ENCODE data around the gene ACTN4.

ACTN4 gene

DNA sequence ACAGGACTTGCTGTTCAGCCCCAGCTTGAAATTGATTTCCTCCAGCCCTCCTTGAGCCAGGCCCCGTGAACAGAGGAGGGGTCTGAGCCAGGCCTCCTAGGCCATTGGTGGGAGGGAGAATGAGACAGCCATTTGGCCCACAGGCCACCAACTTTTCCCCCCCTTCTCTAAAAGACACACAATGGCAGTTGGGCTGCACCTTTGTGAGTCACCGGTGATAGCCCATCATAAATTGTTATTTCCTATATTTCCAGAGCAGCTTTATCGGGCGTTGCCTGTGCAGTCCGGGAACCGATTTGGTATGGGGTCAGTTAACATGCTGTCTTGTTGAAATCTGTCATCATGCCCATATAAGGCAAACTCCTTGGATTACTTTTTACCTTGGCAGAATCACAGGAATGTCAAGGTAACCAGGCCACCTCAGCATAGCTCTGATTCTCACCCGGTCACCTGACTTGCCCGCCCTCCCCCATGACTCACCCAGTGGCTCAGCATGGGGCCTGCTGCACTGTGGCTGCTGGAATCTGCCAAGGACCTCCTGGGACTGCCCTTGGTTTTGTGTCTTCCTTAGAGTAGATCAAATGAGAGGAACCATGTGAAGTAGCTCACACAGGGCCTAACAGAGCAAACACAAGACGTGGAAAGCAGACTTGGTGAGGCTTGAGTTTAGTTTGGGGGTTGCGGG, 36.1 kb downstream of the ACTN4 start:
- peaks cover 12% of the 10 kb centered on the region for H3K36me3 ChIP-seq (replicated peaks)
- no peaks in the 10 kb centered on the region for H3K9me3 ChIP-seq
- no peaks in the 10 kb centered on the region for H3K27me3 ChIP-seq (ENCODE audit: low read depth)
- peak in 1 of 2 experiments; percentile 70 for DNase-seq (ENCODE audit: low spot score in 2 of 2)
- in situ Hi-C loops (cut with MboI; ENCODE audit: low sequenced_read_pairs): no loop called here
- no peak overlapping the region for H3K4me3 ChIP-seq
- peaks cover 40% of the 10 kb centered on the region for H3K4me1 ChIP-seq

- Histone ChIP-seq H3K27me3 (ENCODE audit: low read depth) (no peaks in the 10 kb centered on the region), H3K9me3 (no peaks in the 10 kb centered on the region), H3K4me1 (peaks cover 47% of the 10 kb centered on the region), H3K36me3 (replicated peaks) (peaks cover 10% of the 10 kb centered on the region), H3K4me3 (no peak overlapping the region)
- DNase-seq (ENCODE audit: low spot score in 2 of 2): peak; percentile 35 to 45
- in situ Hi-C loops (cut with MboI; ENCODE audit: low sequenced_read_pairs): no loop called here
Observed at GRCh38 chr19:38684078-38684861, 36.8 kb downstream of the ACTN4 start.

GRCh38 chr19:38684862-38685665, 37.6 kb downstream of the ACTN4 start:
- no peak overlapping the region for H3K4me3 ChIP-seq
- no peak for DNase-seq (ENCODE audit: low spot score in 2 of 2)
- in situ Hi-C loops (cut with MboI; ENCODE audit: low sequenced_read_pairs): no loop called here
- H3K36me3 ChIP-seq (replicated peaks): peaks cover 13% of the 10 kb centered on the region
- H3K27me3 ChIP-seq (ENCODE audit: low read depth): no peaks in the 10 kb centered on the region
- H3K9me3 ChIP-seq: no peaks in the 10 kb centered on the region
- H3K4me1 ChIP-seq: peaks cover 47% of the 10 kb centered on the region

DNA sequence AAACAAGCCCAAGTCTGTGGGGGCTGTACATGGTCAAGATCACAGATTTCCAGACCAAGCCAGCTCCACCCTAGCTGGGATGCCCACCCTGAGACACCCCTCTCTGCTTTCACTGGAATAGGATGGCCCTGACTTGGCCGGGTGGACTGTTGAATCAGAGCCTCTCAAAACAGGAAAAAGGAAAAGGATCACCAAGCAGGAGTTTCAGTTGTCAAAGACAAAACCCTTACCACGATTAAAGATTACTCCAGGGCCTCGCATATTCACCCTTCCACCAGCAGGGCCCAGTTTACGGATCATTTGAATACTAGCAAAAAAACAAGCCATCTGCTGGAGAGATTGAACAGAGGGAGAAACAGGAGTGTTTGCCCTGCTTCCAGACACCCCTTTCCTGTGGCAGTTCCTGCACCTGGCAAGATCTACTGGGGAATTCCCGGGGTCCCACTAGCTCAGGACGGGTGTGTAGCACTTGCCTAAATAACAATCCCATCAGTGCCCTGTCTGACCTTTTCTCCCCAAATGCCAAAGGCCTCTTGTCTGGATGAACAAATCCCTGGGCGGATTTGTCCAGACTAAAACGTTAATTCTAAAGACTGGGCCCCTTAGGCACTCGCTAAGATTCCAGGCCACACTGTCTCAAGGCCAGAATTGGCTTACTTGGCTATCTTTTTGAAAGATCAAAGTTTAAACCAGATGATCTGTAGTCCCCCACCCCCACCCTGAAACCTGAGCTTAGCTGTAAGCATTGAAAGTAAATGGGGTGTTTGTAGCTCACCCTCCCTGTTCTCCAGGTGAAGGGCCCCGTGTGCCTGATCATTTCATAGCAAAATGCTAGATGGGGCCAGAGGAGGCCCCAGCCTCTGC, 38.4 kb downstream of the ACTN4 start:
- Histone ChIP-seq H3K4me1 (peaks cover 47% of the 10 kb centered on the region), H3K36me3 (replicated peaks) (peaks cover 16% of the 10 kb centered on the region)
- peak; percentile 45 to 46 for DNase-seq (ENCODE audit: low spot score in 2 of 2)

GRCh38 chr19:38686530-38686888, 39.1 kb downstream of the ACTN4 start:
- DNase-seq (ENCODE audit: low spot score in 2 of 2): no peak
- H3K9me3 ChIP-seq: no peaks in the 10 kb centered on the region
- peaks cover 12% of the 10 kb centered on the region for H3K36me3 ChIP-seq (replicated peaks)
- in situ Hi-C loops (cut with MboI; ENCODE audit: low sequenced_read_pairs): no loop called here
- H3K27me3 ChIP-seq (ENCODE audit: low read depth): no peaks in the 10 kb centered on the region
- no peak overlapping the region for H3K4me3 ChIP-seq
- peaks cover 47% of the 10 kb centered on the region for H3K4me1 ChIP-seq

More for the DNA sequence above, 38.4 kb downstream of the ACTN4 start:
- Histone ChIP-seq H3K9me3 (no peaks in the 10 kb centered on the region), H3K27me3 (ENCODE audit: low read depth) (no peaks in the 10 kb centered on the region), H3K4me3 (no peak overlapping the region)
- in situ Hi-C loops (cut with MboI; ENCODE audit: low sequenced_read_pairs): no loop called here

GRCh38 chr19:38687837-38688378, 40.5 kb downstream of the ACTN4 start:
- H3K36me3 ChIP-seq (replicated peaks): peaks cover 11% of the 10 kb centered on the region
- no peak for DNase-seq (ENCODE audit: low spot score in 2 of 2)
- H3K4me3 ChIP-seq: no peak overlapping the region
- no peaks in the 10 kb centered on the region for H3K27me3 ChIP-seq (ENCODE audit: low read depth)
- peaks cover 52% of the 10 kb centered on the region for H3K4me1 ChIP-seq
- in situ Hi-C loops (cut with MboI; ENCODE audit: low sequenced_read_pairs): no loop called here
- no peaks in the 10 kb centered on the region for H3K9me3 ChIP-seq

- H3K4me1 ChIP-seq: peaks cover 41% of the 10 kb centered on the region
- H3K4me3 ChIP-seq: no peak overlapping the region
- no peaks in the 10 kb centered on the region for H3K27me3 ChIP-seq (ENCODE audit: low read depth)
- in situ Hi-C loops (cut with MboI; ENCODE audit: low sequenced_read_pairs): no loop called here
- H3K9me3 ChIP-seq: no peaks in the 10 kb centered on the region
- no peak for DNase-seq (ENCODE audit: low spot score in 2 of 2)
- H3K36me3 ChIP-seq (replicated peaks): peaks cover 19% of the 10 kb centered on the region
Observed at GRCh38 chr19:38690146-38690545, 42.7 kb downstream of the ACTN4 start.

DNA sequence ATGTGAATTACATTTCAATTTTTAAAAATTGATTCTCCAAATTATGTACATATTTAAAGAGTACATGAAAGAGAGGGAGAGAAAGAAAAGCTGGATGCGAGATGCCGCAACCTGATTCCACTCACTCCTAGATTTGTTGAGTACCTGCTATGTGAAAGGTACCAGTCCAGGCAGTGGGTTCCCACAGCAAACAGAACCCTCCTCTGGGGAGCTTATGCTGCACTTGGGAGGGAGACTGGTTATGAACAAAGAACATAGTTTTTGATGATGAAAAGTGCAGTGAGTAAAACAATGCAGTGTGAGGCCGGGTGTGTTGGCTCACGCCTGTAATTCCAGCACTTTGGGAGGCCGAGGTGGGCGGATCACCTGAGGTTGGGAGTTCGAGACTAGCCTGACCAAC, 43.4 kb downstream of the ACTN4 start:
- in situ Hi-C loops (cut with MboI; ENCODE audit: low sequenced_read_pairs): no loop called here
- Histone ChIP-seq H3K27me3 (ENCODE audit: low read depth) (no peaks in the 10 kb centered on the region), H3K36me3 (replicated peaks) (peaks cover 19% of the 10 kb centered on the region), H3K9me3 (no peaks in the 10 kb centered on the region), H3K4me1 (peaks cover 35% of the 10 kb centered on the region), H3K4me3 (no peak overlapping the region)
- no peak for DNase-seq (ENCODE audit: low spot score in 2 of 2)

- in situ Hi-C loops (cut with MboI; ENCODE audit: low sequenced_read_pairs): no loop called here
- DNase-seq (ENCODE audit: low spot score in 2 of 2): no peak
- no peaks in the 10 kb centered on the region for H3K9me3 ChIP-seq
- H3K27me3 ChIP-seq (ENCODE audit: low read depth): no peaks in the 10 kb centered on the region
- H3K4me3 ChIP-seq: no peak overlapping the region
- H3K36me3 ChIP-seq (replicated peaks): peaks cover 19% of the 10 kb centered on the region
- peaks cover 26% of the 10 kb centered on the region for H3K4me1 ChIP-seq
Observed at GRCh38 chr19:38691938-38692457, 44.5 kb downstream of the ACTN4 start.

- in situ Hi-C loops (cut with MboI; ENCODE audit: low sequenced_read_pairs): no loop called here
Observed at GRCh38 chr19:38692458-38693379, 45.3 kb downstream of the ACTN4 start.

DNA sequence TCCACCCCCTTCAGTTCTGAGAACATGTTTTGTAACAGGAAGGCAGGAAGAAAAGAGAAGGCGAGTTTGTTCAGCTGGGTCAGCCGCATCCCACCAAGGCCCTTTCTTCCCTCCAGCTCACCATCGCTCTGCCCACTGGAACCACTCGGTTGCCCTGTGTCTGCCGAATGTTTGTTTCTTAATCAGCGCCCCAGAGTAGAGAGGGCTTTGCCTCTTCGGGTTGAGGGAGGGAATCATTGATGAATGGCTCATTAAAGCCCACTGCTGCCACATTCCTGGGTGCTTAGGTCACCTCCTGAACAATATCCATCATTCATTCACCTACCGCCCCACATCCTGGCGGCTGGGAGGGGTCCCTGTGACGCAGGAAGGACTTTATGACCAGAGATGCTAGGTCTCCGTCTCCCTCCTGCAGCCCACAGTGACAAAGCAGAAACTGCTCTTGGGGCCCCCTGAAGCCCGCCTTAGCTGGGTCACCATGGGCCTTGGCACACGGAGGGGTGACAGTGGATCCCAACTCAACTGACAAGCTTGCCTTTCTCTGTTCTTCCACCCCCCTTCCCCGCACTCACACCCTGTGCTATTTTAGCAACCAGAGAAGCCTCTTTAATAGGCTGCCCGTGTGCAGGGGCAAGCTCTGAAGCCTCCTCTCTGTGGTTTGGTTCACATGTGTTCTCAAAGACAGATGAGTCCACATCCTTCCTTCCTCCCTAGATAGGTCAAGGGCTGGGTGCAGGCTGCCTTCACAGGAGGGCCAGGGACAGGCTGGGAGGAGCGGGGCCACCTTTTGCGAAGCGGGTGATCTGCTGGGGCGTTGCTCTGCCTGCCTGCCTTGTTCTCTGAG, 46.2 kb downstream of the ACTN4 start:
- no peak overlapping the region for H3K4me3 ChIP-seq
- H3K9me3 ChIP-seq: no peaks in the 10 kb centered on the region
- H3K4me1 ChIP-seq: peaks cover 20% of the 10 kb centered on the region
- no peaks in the 10 kb centered on the region for H3K27me3 ChIP-seq (ENCODE audit: low read depth)
- H3K36me3 ChIP-seq (replicated peaks): peaks cover 19% of the 10 kb centered on the region
- in situ Hi-C loops (cut with MboI; ENCODE audit: low sequenced_read_pairs): no loop called here
- DNase-seq (ENCODE audit: low spot score in 2 of 2): peak in 1 of 2 experiments; percentile 59

More at GRCh38 chr19:38692458-38693379, 45.3 kb downstream of the ACTN4 start:
- H3K27me3 ChIP-seq (ENCODE audit: low read depth): no peaks in the 10 kb centered on the region
- H3K36me3 ChIP-seq (replicated peaks): peaks cover 19% of the 10 kb centered on the region
- no peaks in the 10 kb centered on the region for H3K9me3 ChIP-seq
- H3K4me1 ChIP-seq: peaks cover 21% of the 10 kb centered on the region
- DNase-seq (ENCODE audit: low spot score in 2 of 2): no peak
- no peak overlapping the region for H3K4me3 ChIP-seq

Measured in HAP-1 (cell line).